Keratinocyte (primary cell): ENCODE results near the gene LRRC9.

Source experiments
- EZH2 ChIP-seq: IDR thresholded peaks from one replicate; pipeline ENCODE4 v1.6.1; 2012; ENCODE audit warnings: inconsistent platforms, mild to moderate bottlenecking, low read length, moderate library complexity
- TF ChIP-seq, protein P1 (sequence below), 3 experiments: IDR thresholded peaks in 1 of 3; conservative IDR thresholded peaks in 1 of 3; optimal IDR thresholded peaks in 1 of 3; 2 replicates in 2 of 3; 3 replicates in 1 of 3; pipeline versions ENCODE3 to v1.5.1; 2011; ENCODE audit warnings: low read length in 3 of 3, mild to moderate bottlenecking in 3 of 3, moderate library complexity in 2 of 3, control low read depth in 1 of 3, inconsistent platforms in 1 of 3; ENCODE audit not compliant: insufficient read depth in 2 of 3; ENCODE audit errors: extremely low read depth in 1 of 3

DNA sequence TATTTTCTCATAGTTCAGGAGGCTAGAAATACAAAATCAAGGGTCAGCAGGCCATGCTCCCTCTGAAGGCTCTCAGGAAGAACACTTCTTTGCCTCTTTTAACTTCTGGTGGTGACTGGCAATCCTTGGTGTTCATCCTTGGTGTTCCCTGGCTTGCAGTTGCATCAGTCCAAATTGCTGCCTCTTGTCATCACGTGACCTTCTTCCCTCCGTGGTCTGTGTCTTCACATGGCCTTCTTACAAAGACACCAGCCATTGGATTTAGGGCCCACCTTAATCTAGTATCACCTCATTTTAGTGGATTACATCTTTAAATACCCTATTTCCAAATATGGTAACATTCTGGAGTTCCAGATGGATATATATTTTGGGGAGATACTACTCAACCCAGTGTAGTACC is 7.5 kb upstream of the LRRC9 start:
- TF ChIP-seq, protein P1, sequence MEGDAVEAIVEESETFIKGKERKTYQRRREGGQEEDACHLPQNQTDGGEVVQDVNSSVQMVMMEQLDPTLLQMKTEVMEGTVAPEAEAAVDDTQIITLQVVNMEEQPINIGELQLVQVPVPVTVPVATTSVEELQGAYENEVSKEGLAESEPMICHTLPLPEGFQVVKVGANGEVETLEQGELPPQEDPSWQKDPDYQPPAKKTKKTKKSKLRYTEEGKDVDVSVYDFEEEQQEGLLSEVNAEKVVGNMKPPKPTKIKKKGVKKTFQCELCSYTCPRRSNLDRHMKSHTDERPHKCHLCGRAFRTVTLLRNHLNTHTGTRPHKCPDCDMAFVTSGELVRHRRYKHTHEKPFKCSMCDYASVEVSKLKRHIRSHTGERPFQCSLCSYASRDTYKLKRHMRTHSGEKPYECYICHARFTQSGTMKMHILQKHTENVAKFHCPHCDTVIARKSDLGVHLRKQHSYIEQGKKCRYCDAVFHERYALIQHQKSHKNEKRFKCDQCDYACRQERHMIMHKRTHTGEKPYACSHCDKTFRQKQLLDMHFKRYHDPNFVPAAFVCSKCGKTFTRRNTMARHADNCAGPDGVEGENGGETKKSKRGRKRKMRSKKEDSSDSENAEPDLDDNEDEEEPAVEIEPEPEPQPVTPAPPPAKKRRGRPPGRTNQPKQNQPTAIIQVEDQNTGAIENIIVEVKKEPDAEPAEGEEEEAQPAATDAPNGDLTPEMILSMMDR (optimal IDR thresholded peaks at IDR 0.05 in 1 of 3, IDR thresholded peaks at IDR 0.05 in 1 of 3, conservative IDR thresholded peaks at IDR 0.05 in 1 of 3; ENCODE audit: extremely low read depth in 1 of 3, insufficient read depth in 2 of 3, low read length in 3 of 3) = no peak
- TF ChIP-seq EZH2 = no peak
